ENCODE measurements around the gene ABLIM1.

- TF ChIP-seq ZNF776 (tag by site-specific recombination; IDR thresholded peaks at IDR 0.05; ENCODE audit: borderline replicate concordance) (no peak), ZNF677 (tag by site-specific recombination; IDR thresholded peaks at IDR 0.05) (no peak), TSHZ1 (tag by site-specific recombination; IDR thresholded peaks at IDR 0.05; ENCODE audit: borderline replicate concordance) (no peak), HOXA7 (CRISPR knock-in tag; IDR thresholded peaks at IDR 0.05; ENCODE audit: borderline replicate concordance) (no peak)
Observed at GRCh38 chr10:114430688-114431413, 227.2 kb downstream of the ABLIM1 start.
